Neural cell (in vitro differentiated cells): Measurements from ENCODE around the gene AFAP1.

ENCODE experiments used
- EP300 ChIP-seq: fragments of 450-650 bp; conservative IDR thresholded peaks from 2 replicates; pipeline ENCODE4 v1.6.1; 2014; ENCODE audit warnings: antibody characterized with exemption, mild to moderate bottlenecking, moderate library complexity; ENCODE audit not compliant: poor library complexity, severe bottlenecking
- EZH2 ChIP-seq: fragments of 200-600, 300-800 bp; shearing (Covaris generic), sonication (generic); IDR thresholded peaks from 2 replicates; pipeline ENCODE4 v1.6.1; 2014; ENCODE audit warnings: antibody characterized with exemption, low read length, borderline replicate concordance, mild to moderate bottlenecking; ENCODE audit not compliant: insufficient read depth, poor library complexity, severe bottlenecking
- SMC3 ChIP-seq: fragments of 450-650 bp; conservative IDR thresholded peaks from 2 replicates; pipeline ENCODE4 v1.6.1; 2014; ENCODE audit warnings: antibody characterized with exemption, mild to moderate bottlenecking, moderate library complexity; ENCODE audit not compliant: poor library complexity
- TAF1 ChIP-seq: IDR thresholded peaks from 2 replicates; pipeline ENCODE4 v1.6.1; 2012; ENCODE audit warnings: low read depth
- TF ChIP-seq, protein P1 (sequence below): fragments of 450-650 bp; IDR thresholded peaks from 2 replicates; pipeline ENCODE4 v1.5.1; 2014; ENCODE audit warnings: antibody characterized with exemption, mild to moderate bottlenecking, moderate library complexity; ENCODE audit not compliant: poor library complexity, severe bottlenecking

DNA sequence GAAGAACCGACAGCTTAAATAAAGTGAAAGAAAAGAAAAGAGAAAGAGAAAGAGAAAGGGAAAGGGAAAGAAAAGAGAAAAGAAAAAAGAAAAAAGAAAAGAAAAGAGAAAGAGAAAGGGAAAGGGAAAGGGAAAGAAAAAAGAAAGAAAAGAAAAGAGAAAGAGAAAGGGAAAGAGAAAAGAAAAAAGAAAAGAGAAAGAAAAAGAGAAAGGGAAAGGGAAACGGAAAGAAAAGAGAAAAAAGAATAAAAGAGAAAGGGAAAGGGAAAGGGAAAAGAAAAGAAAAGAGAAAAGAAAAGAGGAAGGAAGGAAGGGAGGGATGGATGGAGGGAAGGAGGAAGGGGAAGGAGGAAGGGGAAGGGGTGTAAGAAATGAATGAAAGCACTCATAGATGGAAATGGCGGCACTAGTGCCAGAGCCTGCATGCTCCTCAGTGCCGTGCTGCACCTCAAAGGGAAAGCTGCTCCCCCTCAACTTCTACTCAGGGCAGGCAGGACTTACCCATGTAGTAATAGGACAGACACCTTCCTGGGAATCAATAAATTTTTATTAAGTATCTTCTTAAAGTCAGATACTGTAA lies 70.7 kb downstream of the AFAP1 start:
- TF ChIP-seq, protein P1, sequence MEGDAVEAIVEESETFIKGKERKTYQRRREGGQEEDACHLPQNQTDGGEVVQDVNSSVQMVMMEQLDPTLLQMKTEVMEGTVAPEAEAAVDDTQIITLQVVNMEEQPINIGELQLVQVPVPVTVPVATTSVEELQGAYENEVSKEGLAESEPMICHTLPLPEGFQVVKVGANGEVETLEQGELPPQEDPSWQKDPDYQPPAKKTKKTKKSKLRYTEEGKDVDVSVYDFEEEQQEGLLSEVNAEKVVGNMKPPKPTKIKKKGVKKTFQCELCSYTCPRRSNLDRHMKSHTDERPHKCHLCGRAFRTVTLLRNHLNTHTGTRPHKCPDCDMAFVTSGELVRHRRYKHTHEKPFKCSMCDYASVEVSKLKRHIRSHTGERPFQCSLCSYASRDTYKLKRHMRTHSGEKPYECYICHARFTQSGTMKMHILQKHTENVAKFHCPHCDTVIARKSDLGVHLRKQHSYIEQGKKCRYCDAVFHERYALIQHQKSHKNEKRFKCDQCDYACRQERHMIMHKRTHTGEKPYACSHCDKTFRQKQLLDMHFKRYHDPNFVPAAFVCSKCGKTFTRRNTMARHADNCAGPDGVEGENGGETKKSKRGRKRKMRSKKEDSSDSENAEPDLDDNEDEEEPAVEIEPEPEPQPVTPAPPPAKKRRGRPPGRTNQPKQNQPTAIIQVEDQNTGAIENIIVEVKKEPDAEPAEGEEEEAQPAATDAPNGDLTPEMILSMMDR, result no peak
- TF ChIP-seq EP300 (no peak), TAF1 (no peak), SMC3 (no peak), EZH2 (no peak)
